ENCODE measurements around the gene FAM161B. TPM values are rescaled to one million over a fixed set of nuclear protein-coding genes. Genes with fewer than 3 reads are reported as not detected.

Gene FAM161B
- total RNA-seq, 2 experiments from 2014 or later: 1.2 to 1.8 TPM

DNA sequence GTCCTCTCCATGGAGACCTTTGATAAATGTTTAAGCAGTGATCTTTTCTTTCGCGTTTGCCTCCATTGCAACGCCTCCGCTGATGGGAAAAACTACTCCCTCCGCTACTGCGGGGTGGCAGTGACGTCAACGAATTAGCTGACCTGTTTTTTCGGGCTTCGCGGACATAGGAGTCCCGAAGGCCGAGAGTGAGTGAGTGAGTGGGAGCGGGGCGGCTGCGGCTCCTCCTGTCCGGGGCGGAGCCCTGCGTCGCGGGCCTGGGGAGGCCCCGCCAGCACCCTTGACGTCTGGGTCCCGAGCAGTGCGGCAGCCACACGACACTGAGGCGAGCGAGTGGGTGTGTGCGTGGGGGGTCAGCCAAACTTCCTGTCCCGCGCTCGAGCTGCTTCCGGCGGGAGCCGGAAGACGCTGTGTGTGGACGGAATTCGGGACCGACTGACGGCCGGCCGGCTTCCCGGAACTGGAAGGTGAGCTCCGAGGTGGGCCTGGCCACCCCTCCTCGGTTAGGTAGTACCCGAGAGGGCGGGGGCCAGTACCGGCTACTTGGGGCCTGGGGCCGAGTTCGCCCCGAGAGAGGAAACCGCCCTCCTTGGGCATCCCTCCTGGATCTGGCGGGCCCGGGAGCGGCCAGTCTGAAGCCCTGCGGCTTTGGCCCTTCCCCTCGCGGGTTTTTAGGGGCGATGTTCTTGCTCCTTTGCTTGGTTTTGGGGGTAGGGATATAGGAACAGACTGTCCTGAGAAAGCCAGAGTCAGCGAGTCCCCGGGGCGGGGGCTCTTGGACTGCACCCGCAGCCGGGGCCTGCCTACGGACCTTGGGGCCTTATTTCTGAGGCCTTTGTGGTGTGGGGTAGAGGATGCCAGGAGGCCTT is 63.2 kb downstream of the FAM161B start, which contains the start of gene ZNF410:
Gene ZNF410 (plus strand): TSS at position 411 of the 869 bp plus-strand sequence. CDS start 5,317 bp downstream, outside the sequence.
- peaks cover 9% of the 10 kb centered on the region for H3K36me3 Mint-ChIP-seq
- peak within 1 kb of the TSS; percentile 98 for H3K4me3 Mint-ChIP-seq
- H3K27me3 Mint-ChIP-seq: no peaks in the 10 kb centered on the region
- no peaks in the 10 kb centered on the region for H3K9me3 Mint-ChIP-seq (ENCODE audit: low read depth)
- peaks cover 45% of the 10 kb centered on the region for H3K4me1 Mint-ChIP-seq
- DNase-seq (peak; percentile 92), ATAC-seq (peak; percentile 99)
- CTCF ChIA-PET: interaction anchor here (0.6 to 2.0 kb wide), 5 partner anchors 14 to 158 kb away, joined by 3 to 5 read pairs (median 3); no protein-coding TSS in a partner anchor
- peak within 1 kb of the TSS; percentile 97 for H3K27ac Mint-ChIP-seq

DNA sequence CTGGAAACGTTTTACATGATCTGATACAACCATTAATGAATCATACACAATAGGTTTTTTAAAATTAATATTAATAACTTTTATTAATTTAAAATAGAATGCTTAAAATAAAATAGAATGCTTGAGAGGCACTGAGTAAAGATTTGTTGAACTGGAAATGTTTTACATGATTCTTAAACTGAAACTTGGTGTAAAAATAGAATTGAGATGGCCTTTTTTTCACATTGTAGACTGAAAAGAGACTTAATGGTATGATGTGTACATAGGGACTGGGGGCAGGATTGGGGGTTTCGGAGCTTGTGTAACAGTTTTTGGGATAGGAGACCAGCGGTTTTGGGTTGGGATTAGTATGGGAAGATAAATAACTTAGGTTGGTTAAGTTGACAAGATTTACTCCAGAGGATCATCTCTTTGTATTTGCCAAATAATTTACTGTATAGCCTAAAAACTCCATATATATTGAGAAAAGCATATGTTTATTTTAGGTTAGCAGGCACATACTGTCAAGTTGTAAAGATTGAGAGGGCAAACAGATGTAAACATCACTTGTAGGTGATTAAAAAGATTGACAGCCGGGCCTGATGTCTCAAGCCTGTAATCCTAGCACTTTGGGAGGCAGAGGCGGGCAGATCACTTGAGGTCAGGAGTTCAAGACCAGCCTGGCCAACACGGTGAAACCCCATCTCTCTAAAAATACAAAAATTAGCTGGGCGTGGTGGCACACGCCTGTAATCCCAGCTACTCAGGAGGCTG is 65.3 kb downstream of the FAM161B start:
- Mint-ChIP-seq H3K9me3 (ENCODE audit: low read depth) (no peaks in the 10 kb centered on the region), H3K27me3 (no peaks in the 10 kb centered on the region), H3K4me1 (peaks cover 44% of the 10 kb centered on the region), H3K4me3 (peak overlapping the region; percentile 98), H3K36me3 (peaks cover 7% of the 10 kb centered on the region), H3K27ac (no peak overlapping the region)
- ATAC-seq (no peak), DNase-seq (no peak)
- CTCF ChIA-PET: no interaction called here

Other genes starting within 250 kb of the FAM161B start
- gene PNMA1, start 235.7 kb downstream of the FAM161B start, total RNA-seq: 10 to 100 TPM; 27.1 to 36.6 TPM
- 1 to 10 TPM; 1.6 to 3.5 TPM for gene PTGR2, start 98.3 kb downstream of the FAM161B start, total RNA-seq
- 10 to 100 TPM; 55.1 to 58.1 TPM for gene ZNF410, start 63.2 kb downstream of the FAM161B start, total RNA-seq
- gene COQ6, start 208 bp upstream of the FAM161B start, total RNA-seq: 10 to 100 TPM; 17.7 to 18.1 TPM
- gene ENTPD5, start 69.2 kb upstream of the FAM161B start, total RNA-seq: 10 to 100 TPM; 13.1 to 18.4 TPM
- 1 to 10 TPM in 1 of 2 experiments, under 1 TPM in 1; 0.87 to 1.1 TPM for gene BBOF1, start 69.3 kb upstream of the FAM161B start, total RNA-seq
- 10 to 100 TPM; 13.8 to 15.5 TPM for gene ALDH6A1, start 134.4 kb upstream of the FAM161B start, total RNA-seq
- gene LIN52, start 134.9 kb upstream of the FAM161B start, total RNA-seq: 10 to 100 TPM; 18.3 to 20.1 TPM

Measured in activated CD8-positive, alpha-beta memory T cell treated with anti-CD3 and anti-CD28 coated beads, Interleukin-2, amount 10 ng/mL, durations not matched to agents 7 days and 5 days (primary cell).